SIG-M5 (cell line): ENCODE data around the gene RNF217.
"Not testable (repeated sequence)": the region's sequence is repeated elsewhere in the genome, so short reads cannot be mapped to it uniquely, and the experiment has no call there.

Experiments
- DNase-seq: peaks from one replicate; lab custom pipeline; 2025; lab: John Stamatoyannopoulos, UW

Gene RNF217, protein sequence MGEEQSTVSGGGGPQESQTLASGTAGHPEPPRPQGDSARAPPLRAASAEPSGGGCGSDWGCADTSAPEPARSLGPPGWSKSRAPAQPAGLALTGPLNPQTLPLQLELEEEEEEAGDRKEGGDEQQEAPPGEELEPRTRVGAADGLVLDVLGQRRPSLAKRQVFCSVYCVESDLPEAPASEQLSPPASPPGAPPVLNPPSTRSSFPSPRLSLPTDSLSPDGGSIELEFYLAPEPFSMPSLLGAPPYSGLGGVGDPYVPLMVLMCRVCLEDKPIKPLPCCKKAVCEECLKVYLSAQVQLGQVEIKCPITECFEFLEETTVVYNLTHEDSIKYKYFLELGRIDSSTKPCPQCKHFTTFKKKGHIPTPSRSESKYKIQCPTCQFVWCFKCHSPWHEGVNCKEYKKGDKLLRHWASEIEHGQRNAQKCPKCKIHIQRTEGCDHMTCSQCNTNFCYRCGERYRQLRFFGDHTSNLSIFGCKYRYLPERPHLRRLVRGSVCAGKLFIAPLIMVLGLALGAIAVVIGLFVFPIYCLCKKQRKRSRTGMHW

DNA sequence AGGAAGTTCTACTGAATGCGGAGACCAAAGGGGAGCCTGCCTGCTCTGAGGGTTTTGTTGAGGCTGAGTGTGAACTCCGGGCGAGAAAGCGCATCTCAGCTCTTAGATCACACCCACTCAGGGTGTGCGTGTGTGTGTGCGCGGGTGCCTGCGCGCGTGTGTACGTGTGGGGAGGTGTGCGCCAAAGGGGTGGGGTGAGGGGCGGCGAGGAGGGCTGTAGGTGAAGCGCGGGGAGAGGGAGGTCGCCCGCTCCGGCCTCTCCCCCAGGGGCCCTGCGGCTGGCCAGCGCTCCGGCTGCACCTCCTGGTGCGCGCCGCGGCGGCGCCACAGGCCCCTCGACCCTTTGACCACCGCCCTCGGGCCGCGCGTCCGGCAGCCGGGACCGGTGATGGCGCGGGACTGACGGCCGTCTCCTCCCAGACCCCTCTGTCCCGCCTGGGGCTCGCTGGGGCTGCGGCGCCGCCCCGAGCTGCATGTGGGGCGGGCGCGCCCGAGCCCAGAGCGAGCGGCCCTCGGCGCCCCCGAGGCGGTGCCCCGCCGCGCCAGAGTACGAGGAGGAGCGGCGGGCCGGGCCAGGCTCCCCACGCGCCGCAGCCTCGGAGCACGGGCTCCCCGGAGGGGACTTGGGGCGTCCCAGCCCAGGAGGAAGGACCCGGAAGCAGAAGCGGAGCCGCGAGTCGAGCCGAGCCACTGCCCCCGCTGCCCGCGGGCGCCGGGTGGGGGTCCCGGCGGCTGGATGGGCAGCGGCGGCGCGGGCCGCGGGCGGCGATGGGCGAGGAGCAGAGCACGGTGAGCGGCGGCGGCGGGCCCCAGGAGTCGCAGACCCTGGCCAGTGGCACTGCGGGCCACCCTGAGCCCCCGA is at the start of gene RNF217:
RNF217 (plus strand) TSS at position 661 of the 862 bp plus-strand sequence; CDS start at position 769, 108 bp downstream.
- DNase-seq, result no peak

DNA sequence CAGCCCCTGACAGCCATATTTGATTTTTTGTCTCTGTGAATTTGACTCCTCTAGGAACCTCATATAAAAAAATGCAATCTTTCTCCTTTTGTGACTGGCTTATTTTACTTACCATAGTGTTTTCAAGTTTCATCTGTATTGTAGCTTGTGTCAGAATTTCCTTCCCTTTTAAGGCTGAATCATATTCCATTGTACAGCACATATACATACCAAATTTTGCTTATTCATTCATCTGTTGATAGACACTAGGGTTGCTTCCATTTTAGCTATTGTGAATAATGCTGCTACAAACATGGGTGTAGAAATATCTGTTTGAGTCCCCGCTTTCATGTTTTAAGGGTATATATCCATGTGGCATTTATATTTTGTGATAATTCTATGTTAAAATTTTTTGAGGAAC is 49.2 kb upstream of the RNF217 start:
- no peak for DNase-seq

DNA sequence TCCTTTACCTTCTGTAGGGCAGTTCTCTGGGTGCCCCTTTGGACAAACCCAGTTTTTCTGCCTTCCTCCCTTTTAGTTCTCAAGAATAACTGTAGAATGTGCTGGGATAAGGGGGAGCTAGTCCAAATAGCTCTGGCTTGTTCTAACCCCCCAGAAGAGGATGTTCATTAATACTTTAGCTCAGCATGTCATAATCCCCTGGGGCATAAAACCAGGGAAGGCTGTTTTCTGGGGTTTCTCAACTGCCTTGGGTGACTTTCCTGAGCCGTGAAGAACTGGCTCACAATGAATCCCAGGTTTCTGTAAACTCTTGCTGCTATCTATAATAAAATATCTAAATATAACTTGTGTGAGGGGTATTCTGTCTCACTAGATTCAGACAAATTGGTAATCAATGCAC is 44.5 kb upstream of the RNF217 start:
- no peak for DNase-seq

DNA sequence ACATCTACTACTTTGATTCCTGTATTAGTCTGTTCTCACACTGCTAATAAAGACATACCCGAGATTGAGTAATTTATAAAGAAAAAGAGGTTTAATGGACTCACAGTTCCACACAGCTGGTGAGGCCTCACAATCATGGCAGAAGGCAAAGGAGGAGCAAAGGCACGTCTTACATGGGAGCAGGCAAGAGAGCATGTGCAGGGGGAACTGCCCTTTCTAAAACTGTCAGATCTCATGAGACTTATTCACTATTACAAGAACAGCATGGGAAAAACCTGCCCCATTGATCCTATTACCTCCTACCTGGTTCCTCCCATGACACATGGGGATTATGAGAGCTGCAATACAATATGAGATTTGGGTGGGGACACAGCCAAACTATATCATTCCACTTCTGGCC is 42.5 kb upstream of the RNF217 start:
- not testable (repeated sequence) for DNase-seq

DNA sequence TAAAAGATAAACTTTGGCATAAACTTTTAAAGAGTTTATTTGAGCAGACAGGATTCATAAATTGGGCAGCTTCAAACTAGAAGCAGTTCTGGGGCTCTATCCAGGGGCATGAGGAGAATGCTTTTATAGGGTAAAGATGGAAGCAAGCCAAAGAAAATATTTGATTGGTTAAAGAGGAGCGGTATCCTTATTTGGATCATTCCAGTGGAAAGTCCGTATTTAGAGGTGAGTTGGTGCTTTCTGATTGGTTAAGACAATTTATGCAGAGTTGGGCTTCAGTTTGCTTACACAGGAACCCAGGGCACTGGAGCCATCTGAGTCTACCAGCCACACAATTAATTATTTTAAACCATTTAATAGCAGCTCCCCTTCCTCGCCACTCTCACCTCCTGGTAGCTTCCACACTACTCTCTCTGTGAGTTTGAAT is 37.9 kb upstream of the RNF217 start:
- no peak for DNase-seq

DNA sequence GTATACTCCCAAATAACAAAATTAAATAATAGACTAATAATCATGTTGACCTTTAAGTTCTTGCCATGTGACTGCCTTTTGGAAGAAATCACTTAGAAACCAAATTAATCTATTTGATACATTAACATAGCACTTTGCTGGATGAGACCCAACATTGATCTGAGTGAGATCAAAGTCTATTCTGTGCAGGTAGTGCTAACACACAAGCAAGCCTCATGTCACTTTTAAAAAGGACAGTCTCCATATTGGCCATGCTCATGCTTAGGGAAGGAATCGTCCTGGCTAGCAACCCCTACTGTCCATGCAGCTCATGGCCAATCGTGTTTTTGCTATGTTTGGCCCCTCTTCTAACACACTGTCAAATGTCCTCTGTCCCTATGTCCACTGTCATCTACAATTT is 35.8 kb upstream of the RNF217 start:
- DNase-seq, result no peak

DNA sequence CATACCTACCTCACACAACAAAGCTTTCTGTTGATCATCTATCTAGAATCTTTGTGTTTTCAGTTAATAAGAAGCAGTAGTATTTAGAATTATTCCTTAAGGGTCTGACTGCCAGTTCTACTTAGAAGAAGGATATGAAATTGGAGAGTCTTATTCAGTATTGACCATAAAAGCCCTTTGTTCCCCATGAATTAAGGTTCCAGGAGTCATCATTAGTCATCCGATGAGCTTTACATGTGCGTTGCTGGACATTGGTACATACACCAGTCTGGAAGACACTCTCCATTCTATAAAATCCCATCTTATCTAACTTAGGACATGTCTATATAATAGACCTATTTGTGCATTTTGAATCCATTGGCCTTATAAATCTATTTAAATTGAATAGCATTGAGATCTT is 34.4 kb upstream of the RNF217 start:
- no peak for DNase-seq

DNA sequence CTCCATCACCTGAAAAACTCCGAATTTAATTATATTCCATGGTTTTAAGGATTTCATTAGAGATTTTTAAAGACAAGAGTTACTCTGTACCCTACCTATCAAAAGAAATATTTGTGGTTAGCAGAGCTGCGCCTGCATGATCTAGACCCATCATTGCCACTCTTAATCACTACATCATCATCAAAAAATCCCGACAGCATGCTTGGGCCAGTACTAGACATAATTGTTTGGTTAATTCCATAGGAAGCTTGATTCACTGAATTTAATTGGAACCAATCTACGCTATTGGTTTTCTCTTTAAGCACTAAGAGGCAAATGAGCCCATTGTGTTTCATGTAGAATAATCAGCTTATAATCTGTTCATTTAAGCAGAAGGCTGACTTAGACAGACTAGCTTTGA is 33.4 kb upstream of the RNF217 start:
- DNase-seq, result no peak

DNA sequence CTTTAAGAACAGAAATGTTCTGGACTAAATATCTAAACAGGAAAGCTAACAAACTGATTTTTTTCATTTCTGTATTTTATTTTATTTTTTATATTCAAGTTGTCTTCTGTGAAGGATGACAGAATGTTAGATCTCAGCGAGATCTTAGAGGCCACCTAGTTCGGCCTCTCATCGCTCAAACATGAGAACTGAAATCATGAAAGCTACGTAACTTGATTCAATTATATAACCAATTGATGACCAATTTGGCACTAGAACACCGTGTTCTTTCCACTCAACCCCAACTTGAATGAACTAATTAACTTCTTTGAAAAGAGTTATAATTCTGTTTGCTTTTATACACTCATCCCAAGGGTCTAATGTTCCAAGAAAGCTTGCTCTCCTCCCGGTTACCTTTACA is 24.6 kb upstream of the RNF217 start:
- no peak for DNase-seq

DNA sequence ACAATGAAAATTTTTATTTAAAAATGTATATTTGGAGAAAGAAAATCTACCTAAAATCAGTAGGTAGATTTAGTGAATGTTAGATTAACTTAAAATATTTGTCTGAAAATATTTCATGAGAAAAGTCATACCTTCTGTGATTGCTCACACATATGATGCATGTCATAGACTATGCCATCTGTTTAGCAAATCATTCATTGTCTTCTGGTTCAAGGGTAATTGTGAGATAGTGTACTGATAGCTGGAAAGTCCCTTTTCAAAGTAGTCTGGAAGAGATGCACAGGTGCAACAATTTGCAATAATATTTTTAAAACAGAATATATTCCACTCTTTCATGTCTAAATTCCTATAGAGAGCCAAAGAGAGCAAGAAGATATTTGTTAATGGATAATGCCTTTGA is 21.0 kb upstream of the RNF217 start:
- DNase-seq, result no peak

DNA sequence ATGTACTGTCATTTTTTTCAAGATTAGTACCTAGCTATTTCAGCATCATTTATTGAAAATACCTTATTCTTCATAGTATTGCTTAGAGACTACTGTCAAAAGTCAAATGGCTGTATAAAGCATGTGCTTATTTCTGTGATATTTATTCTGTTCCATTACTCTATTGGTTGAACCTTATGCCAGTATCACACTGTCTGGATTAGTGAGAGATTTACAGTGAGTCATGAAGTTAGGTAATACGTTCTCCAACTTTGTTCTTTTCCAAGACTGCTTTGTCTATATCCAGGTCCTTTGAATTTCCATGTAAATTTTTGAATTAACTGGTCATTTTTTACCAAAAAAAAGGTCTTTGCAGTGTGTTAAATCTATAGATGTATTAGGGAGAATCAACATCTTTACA is 18.6 kb upstream of the RNF217 start:
- no peak for DNase-seq

DNA sequence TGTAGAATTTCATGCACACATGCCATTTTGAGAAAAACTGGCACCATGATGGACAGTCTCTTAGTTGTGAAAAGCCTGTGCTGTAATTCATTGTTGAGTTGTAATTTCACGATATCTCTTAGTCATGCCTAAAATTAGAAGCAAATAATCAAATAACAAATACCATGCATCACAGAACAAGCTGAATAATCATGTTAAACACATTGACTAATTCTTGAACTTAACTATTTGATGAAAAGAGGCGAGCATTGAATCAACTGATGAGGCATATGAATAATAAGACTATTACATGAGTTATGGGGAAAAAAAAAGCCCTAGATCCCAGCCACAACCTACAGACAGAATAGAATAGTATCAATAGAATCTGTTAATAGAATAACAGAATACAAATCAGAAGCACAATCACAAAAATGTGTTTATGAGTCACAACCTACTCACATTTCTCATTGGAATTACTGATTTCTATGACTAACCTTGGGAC is 14.2 kb upstream of the RNF217 start:
- no peak for DNase-seq

DNA sequence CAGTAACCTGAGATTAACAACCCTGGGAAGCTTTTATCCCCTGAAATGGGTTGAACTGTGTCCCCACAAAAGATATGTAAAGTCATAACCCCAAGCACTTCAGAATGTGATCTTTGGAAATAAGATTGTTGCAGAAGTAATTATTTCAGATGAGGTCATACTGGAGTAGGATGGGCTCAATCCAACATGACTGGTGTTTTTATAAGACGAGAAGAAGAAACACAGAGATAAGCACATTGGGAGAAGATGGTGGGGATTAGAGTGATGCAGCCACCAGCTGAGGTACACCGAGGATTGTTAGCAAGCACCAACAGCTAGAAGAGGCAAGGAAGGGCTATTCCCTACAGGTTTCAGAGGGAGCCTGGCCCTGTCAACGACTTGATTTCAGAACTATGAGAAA is 12.5 kb upstream of the RNF217 start:
- DNase-seq, result no peak

DNA sequence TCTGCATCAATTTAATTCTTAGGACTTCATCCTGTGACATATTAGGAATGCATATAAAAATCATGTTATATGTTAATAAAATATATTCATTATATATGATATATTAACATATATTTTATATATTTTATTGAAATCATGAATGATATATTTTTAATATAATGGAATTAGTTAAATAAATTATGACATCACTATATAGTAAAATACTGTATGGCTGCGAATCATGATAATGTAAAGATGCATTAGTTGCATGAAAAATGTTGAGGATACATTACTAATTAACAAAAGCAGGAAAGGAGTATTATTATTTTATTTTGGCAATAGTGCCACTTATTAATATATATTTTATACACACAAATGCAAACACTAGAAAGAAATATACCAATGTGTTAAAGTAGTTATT is 8.4 kb upstream of the RNF217 start:
- no peak for DNase-seq

DNA sequence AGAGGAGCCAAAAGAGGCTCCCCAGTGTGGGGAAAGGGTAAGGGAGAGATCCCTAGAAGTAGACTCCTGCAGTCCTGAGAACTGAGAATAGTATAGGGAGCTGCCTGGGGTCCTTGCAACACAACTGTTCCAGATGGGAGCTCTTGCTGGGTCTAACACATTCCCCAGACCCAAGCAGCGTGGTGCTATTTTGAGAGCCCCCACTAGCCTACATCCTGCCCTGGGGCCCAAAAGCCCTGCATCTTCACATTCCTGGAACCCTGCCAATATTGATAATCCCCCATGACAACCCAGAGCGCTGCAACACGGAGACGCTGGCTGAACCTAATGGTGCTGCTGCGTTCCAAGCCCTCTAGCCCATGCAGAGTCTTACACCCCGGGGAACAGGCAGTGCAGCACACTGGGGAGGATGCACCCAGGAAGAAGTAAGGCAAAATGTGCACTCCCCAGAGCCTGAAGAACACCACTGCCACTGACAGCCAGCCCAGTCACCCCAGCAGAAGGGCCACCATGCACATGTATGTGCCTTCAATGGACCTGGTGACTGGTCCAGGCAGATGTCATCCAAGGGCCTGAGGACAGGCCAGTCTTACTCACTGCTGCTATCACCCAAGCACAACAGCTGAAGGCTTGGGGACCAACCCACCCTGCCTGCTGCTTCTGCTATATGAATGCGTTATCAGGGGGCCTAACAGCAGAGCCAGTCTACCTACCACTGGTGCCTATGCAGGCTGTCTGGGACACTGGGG is 7.0 kb upstream of the RNF217 start:
- no peak for DNase-seq

DNA sequence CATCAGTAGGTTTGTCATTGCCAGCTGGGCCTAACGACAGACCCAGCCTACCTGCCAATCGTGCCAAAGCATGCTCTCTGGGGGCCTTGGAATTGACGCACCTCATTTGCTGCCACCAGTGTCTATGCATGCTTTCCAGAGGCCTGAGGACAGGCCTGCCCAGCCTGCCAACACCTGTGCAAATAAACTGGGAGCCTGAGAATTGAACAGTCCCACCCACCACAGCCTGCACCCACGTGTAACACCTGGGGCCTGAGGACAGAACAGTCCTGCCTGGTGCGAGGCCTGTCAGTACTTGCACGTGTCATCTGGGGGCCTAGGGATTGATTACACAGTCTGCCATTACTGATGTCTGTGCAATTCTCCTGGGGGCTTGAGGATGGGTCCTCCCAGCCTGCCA is 6.2 kb upstream of the RNF217 start:
- no peak for DNase-seq

DNA sequence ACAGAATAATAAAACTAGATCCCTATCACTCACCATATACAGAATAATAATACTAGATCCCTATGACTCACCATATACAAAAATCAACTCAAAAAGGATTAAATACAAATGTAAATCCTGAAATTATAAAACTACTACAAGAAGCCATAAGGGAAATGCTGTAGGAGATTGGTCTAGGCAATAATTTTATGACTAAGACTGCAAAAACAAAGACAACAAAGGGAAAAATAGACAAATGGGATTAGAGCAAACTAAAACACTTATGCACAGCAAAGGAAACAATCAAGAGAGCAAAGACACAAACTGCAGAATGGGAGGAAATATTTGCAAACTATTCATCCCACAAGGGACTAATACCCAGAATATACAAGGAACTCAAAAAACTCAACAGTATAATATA is 4.1 kb upstream of the RNF217 start:
- no peak for DNase-seq

DNA sequence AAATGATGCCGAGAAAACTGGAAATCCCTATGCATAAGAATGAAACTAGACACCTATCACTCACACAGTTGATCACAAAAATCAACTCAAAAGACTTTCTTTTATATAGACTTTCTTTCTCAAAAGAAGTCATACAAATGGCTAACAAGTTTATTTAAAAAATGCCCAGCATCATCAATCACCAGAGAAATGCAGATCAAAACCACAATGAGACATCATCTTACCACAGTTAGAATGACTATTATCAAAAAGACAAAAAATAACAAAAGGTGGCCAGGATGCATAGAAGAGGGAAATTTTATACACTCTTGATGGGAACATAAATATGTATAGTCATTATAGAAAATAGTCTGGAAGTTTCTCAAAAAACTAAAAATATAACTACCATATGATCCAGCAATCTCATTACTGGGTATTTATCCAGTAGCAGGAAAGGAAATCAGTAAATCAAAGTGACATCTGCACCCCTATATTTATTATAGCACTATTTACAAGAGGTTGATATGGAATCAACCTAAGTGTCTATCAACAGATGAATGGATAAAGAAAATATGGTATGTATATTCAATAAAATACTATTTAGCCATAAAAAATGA is 3.4 kb upstream of the RNF217 start:
- DNase-seq, result no peak

DNA sequence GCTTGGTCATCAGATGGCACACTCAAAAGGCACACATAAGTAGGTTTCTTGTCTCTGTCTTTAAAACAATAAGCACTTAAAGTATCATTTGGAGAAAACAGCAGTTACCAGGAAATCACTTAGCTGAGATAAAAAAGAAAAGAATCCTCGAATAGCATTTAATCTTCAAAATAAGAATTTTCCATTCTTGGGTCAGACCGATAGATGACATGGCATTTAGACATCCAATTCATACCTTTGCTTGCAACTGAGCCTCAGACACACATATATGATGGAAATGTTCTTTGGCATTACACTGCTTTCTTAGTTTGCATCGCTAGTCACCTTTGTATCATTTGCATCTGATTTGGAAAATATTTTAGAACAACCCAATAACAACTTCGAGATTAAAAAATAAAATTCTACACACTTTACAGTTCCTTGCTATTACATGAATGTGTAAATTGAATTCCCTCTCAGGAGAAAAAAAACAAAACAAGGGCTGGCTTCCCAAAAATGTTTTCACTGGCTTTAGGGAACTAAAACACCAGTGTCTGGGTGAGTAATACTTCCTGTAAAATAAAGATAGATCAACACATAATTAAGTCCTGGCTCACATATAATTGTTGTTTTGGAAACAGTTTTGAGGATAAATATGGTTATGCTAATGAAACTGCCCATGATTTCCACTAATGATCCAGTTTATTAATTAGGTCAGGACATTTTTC is 1.3 kb upstream of the RNF217 start:
- DNase-seq, result no peak

DNA sequence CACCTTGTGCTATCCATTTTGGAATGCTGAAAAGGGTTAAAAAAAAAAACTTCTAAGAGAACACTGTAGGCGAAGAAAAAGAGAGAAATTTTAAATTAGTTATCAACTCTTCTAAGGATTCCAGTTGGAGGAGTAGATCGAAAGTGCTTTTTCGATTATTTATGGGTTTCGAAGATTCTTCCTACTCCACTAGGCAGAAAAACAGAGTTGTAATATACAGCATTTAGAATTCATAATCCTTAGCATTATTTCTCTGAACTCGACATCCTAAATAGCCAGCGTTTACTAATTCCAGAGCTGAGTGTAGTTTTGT is 817 bp upstream of the RNF217 start:
- DNase-seq, result no peak
